Measurements from ENCODE around the gene CELSR1.

CELSR1 gene

DNA sequence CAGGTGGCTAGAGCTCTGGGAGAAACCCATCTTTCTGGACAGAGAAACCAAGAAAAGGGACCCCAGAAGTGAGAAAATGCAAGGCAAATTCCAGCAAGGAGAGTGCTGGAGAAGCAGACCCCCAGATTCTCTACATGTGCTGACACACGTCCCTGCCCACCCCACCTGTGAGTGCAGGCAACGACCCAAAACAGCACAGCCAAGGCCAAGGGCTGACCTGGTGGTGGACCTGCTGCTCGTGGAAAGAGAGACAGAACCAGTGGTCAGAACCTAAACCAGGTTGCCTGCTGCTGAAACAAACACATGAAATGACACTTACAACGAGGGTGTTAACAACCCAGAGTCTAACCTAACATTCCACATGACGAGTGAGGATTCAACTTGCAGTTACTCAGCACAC lies 177.3 kb downstream of the CELSR1 start:
- no peak for DNase-seq

DNA sequence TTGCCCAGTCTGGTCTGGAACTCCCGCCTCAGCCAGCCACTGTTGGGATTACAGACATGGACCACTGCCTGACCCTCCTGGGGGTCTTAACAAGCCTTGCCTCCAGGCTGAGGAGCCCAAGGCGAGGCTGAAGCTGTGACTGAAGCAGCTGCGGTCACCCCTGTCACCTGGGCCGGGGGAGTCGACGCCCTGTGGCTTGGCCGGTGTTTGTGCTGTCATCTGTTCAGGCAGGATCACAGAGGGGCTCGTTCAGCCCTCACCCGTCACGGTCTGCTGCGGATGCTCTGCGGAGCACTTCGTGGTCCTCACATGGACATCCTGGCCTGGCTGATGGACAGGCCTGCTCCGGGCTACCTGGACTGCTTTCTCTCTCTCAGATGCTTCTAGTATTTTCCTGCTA lies 178.1 kb downstream of the CELSR1 start:
- no peak for DNase-seq

DNA sequence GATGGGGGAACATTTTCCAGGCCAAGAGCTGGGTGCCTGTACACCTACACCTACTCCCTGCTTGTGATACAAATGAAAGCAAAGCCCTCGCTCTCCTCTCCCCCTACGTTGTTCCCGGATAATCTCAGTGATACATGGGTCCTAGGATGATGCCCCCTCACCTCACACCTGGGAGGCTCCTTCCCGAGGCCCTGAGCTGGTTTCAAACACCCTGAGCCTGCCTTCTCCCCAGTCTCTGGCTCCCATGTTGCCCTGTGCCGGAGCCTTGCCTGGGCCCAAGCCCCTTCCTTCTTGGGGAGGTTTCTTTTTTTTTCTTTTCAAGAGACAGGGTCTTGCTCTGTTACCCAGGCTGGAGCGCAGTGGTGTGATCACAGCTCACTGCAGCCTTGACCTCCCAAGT lies 178.7 kb downstream of the CELSR1 start:
- no peak for DNase-seq

DNA sequence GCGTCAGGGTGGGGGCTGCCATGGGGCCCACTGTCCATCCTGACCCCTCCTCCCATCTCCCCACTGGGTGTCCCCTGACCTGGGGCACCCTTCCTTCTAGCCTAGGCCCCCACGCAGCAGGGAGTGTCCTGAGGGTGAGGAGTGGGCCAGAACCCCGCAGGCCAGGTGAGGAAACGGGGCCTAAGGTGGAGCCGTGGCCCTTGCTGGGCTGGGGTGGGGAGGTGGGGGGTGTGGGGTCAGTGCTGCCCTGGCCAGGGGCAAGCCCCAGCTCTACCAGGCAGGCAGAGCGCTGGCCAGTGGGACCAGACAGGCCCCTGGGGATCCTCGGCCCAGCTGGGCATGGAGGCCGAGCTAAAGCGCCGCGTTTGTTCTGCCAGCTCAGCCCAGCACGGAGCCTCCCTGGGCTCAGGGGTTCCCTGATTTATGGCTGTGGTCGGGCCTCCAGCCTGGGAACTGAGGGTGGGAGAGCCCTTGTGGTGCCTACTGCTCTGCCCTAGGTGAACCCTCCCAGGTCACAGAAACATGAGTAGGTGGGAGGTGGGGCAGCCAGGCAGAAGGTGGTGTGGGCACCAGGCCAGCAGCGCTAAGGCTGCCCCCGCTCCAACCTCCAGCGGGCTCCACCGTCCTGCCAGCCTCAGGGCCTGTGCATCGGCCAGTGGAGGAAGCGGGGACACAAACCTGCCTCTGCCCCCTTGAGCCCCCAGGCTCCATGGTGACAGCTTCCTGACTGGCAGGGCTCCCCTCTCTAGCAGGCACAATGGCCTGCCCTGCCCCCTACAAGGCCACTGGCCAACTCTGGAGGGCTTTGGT lies 179.5 kb downstream of the CELSR1 start:
- DNase-seq = no peak

DNA sequence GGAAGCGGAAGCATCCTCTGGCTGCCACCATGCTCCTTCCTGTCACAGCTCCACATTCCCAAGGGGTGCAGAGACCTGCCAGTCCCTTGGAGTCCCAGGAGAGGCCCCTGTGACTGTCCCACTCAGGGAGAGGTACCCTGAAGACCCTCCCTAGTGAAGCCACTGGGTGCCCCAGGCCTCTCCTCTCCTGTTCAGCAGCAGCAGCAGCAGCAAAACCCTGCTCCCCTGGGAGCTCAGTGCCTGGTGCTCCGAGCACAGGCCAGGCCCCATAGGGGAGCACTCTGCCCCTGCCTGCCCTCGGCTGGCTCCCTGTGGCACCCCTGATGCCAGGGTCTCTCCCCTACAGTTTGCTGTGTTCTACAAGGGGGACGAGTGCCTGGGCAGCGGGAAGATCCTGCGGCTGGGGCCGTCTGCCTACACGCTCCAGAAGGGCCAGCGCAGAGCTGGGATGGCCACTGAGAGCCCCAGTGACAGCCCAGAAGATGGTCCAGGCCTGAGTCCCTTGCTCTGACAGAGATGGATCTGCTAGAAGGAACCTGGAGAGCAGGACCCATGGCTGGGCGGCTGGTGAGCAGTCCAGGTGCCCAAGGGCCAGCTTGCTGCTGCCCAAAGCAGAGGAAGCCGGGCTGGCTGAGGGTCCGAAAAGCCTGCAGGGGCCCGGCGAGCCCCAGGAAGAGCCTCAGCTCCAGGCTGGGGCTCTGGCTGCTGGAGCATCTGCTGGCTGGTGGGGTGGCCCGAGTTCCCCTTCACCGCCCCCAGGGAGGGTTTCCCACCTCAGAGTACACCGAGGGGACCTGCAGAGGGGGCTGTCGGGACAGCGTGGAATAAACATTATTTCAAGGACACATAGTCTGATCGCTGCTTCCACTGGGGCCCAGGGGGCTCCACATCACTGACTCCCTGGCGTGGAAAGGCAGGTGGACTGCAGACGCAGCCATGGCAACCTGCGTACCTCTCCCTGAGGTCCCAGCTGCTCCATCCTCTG lies 180.6 kb downstream of the CELSR1 start:
- no peak for DNase-seq

DNA sequence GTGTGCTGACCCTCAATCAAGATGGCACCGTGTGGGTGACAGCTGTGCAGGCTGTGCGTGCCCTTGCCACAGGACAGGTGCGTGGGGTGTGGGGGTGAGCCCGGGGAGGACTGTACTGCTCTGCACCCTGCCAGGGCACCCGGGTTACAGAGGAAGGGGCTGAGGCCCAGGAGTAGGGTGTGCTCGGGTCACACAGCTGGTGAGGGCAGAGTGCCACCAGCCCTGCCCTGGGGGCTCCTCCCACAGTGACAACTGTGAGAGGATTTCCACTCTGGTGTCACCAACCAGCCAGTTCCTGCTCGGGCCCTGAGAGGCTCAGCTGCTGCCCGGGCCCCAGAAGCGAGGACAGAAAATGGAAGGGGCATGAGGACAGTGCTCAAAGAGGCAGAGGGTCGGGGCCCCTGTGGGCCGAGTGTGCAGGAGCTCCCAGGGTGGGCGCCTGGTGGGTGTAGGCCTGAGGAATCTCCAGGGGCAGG lies 181.4 kb downstream of the CELSR1 start:
- DNase-seq = no peak

DNA sequence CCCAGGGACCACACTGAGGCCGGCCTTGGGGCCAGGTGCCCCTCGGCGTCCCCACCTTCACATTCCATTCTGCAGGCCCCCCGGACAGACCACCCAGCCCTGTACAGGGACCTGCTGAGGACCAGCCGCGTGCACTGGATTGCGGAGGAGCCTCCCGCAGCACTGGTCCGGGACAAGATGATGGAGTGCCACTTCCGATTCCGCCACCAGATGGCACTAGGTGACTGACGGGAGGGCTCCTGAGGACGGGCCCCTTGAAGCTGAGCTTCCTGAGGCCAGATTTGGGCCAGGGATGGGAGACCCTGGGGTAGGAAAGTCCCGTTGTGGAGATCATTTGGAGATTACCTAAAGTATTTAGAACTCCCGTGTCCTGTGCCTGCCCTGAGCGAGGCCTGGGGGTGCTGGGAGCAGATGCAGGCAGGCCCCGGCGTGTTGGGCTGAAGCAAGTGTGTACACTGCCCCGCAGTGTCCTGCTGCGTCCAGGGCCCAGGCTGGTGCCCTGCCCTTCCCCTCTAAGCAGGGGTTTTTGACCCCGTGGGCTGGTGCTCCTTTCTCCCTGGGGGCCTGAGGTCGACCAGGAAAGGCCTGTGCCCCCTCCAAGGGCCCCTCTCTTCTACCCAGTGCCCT lies 181.9 kb downstream of the CELSR1 start:
- peak; percentile 58 for DNase-seq

DNA sequence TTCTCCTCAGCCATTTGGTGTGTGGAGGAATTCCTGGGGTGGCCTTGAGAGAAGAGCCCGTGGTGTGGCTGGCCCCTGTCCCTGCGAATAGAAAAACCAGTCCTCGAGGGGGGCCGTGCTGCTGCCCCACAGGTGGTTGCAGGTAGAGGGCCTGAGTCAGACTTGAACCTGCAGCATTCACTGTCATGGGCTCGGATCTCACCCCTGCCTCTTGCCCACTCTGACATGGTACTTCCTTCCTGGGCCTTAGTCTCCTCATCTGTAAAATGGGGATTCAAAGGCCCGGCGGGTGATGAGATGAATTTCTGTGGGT lies 182.5 kb downstream of the CELSR1 start:
- no peak for DNase-seq

DNA sequence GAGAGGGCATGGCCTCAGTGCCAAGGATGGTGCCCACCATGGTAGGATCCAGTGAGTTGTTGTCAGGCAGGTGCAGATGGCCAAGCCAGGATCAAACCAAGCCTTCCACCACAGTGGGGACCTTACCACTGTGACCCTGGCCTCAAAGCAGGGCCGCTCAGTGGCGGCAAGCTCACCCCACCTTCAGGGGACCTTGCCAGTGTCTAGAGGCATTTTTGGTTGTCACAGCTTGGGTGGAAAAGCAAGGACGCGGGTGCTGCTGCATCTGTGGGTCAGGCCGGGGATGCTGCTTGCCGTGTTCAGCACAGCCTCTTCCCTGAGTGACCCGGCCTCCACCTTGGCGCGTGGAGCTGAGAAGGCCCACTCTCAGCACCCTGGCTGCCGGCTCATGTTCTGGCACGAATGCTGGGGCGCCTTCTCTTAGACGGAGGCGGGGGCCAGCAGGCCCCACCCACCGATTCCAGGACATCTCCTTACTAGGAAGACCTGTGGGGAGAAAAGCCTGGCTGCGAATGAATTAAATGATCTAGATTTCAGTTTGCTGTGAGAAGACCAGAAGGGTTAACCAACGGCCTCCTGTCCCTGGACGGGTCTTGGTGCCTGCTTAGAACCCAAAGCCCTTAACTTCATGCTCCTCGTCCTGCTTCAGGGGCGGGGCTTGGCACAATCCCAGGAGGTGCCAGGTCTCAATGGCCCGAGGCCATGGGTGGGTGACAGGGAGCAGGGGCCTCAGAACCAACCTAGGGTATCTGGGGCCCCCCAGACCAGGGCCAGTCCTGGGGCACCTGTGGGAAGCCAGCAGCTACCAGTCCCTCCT lies 183.0 kb downstream of the CELSR1 start:
- DNase-seq = no peak

DNA sequence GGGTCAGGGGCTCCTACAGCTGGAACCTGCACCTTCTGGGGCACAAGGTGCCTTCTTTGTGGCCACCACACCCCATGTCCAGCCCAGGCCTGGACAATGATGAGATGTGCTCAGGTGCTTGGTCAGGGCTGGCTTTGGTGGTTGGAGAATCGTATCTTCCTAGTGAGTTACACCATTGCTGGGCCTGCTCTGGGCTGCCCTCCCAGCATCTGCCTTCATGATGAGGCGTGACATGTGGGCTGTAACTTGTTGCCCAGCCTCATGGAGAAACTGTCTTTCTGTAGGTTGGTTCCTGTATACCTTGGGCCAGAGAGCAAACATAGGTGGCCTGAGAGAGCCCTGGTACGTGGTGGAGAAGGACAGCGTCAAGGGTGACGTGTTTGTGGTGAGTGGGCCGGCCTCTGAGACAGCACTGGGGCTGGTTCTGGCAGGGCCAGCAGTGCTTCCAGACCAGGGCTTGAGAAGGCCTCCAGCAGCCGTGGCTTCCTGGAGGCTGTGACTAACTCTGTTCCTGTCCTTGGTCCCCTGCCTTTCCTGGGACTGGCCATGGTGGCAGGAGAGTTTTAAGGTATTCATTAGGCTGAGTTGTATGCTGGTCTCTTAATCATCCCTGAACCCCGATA lies 183.8 kb downstream of the CELSR1 start:
- no peak for DNase-seq

DNA sequence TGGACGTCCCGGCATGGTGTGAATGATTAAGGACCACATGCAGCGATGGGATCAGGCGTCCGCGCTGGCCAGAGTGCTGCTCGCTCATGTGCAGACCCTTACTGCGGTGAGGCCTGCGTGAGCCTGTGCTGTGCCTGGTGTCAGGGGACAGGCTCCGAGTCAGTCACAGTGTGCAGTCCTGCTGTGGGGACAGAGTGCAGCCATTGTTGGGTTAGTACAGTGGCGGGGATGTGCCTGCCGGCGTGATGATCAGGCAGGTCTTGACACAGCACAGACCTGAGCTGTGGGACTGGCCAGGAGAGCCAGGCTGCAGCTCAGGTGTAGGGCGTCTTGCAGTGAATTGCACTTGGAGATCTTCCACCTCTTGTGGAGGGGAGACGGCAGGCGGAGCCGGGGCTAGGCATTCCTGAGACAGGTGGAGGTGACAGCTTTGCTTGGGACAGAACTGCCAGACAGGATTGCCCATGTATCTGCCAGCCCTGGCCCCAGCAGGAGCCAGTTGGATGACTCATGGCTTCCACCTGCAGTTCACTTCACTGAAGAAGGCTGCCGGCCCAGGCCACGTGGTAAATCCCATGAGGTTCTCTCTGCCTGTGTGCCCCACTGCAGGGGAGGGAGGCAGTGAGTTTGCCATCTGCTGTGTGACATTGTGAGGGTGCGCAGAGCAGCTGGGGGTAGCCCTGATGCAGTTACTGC lies 184.6 kb downstream of the CELSR1 start:
- no peak for DNase-seq

DNA sequence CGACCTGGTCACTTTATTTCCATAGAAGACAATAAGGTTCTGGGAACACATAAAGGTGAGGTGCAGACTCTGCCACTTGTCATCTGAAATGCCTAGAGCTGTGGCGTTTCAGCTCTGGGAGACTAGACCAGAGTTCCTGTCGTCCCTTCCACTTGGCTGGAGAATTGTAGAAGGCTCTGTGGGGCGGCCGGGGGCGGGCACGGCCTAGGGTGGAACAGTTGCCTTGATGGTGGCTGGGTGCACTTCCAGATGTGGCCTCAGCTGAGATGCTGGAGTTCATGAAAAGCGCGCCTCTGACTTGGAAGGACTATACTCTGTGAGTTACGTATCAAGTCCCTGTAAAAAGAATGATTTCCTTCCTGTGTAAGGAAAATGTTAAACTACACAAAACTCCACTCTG lies 185.1 kb downstream of the CELSR1 start:
- DNase-seq = no peak

DNA sequence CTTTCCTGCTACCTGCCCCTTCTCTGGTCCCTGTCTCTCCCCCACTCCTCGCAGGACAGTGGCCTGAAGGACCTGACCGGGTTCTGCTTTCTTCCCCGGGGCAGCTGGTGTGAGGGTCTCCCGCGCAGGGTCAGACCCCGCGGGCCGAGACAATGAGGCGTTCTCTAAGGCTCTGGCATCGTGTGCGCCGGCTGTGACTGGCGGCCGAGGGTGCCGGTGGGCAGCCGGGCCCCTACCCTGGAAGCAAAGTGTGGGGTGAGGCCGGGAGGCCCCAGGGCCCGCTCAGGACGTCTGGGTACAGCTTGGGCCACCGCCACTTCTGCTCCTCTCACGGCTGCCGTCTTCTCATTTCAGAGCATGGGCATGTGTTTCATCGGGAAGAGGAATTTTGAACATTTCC lies 185.7 kb downstream of the CELSR1 start:
- no peak for DNase-seq

DNA sequence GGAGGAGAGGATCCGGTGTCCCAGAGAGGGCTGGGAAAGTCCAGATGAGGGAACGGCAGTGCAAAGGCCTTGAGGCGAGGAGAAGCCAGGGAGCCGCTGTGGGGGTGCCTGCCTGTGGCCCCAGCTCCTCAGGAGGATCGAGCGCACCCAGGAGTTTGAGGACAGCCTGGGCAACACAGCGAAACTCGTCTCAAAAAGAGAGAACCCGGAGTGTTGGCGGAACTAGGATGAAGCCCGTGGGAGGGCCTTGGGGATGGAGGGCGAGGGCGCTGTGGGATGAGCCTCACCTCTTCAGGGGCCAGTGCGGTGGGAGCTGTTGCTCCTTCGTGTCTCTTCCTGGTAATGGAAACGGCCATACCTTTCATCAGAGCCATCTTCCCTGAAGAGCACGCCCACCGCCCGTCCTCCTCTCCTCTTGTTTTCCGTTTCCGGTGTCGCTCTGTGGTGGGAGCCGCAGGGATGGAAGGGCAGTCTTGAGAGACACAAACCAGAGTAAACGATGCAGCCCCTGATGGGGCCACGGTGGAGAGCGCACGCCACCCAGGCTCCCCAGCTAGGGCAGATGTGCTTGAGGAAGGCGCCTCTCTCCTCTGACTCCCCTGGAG lies 186.2 kb downstream of the CELSR1 start:
- no peak for DNase-seq

DNA sequence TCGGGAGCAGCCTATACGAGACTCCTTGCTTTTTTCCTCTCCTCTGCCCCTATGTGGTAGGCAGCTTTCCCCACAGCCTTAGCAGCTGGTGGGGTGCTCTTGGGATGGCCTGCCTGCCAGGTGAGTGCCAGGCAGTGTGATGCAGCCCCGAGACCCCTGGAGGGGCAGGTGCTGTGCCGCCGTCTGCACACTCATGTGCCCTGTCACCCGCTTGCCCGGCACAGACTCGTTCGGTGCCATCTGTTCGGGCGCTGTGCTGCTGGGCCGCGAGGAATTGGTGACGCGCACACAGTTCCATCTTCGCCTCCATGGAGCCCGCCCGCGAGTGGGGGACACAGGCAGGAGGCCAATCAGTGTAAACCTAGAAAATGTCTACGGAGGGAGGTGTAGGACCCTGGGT lies 186.8 kb downstream of the CELSR1 start:
- no peak for DNase-seq

DNA sequence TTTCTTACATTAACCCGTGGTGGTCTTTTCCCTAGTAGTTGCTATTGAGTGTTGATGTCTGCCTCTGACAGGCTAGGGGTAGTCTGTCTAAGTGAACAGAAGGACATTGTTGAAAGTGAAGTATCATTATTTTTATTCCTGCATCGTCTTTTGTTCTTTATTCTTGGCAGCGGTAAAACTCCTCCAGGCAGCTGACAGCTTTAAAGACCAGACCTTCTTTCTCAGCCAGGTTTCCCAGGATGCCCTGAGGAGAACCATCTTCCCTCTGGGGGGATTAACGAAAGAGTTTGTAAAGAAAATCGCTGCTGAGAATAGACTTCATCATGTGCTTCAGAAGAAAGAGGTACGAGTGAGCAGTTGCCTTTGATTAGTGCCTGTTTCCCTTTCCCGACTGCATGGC lies 187.3 kb downstream of the CELSR1 start:
- DNase-seq = no peak

DNA sequence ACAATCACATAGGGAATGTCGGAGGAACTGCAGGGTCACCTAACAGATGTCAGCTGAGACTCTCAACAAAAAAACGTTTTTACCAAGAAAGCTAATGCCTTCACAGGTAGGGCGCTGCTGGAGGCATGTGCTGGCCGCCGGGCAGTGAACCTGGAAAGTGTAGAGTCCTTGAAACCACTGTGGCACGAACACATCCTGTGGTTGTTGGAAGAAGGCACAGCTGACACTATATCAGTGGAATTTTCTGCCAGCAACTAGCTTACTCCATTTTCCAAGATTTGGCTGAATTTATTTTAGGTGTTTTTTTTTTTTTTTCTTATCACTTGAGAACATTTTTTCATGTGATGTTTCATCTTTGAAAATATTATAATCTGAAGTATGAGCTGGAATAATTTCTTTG lies 187.7 kb downstream of the CELSR1 start:
- no peak for DNase-seq

DNA sequence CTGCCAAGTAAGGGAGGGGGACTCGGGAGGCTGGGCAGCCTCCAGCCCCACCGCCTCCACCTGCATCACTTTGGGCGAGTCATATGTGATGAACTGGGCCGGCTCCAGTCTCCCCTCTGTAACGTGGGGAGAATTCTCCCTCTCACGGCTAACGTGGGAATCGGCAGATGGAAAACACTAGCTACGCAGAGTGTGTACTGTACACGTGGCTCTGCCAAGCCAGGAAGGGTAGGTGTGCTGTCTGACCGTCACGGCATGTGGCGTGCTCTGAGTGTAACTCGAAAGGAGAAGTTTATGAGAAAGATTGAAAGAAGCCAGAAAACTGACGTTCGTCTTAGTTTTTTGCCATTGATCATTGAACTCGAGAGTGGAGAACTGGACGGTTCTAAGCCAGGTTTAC lies 188.2 kb downstream of the CELSR1 start:
- no peak for DNase-seq

DNA sequence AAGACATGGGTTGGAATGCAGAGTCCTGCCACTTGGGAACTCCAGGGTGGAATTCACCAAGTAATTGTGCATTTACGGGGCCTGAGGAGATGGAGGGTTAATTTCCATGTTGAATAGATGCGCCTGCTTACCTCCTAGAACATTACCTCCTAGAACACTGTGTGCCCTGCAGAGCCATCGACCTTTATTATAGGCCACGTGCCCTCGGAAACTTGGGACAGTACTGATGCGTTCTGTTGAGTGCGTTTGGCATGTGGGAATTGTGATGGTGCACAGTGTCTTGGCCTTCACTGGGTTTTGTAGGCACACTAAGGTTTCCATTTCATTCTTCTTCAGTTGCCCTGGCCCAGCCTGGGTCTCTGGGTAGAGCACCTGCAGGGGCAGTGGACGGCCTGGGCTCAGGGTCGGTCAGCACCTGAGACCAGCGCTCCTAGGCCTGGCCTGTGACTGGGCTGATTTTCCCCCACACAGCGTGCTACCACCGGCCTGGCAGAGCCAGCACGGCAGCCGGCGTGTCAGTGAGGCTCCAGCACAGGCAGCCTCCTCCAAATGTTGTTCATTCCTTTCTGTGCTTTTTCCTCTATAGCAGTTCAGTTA lies 189.2 kb downstream of the CELSR1 start:
- no peak for DNase-seq

DNA sequence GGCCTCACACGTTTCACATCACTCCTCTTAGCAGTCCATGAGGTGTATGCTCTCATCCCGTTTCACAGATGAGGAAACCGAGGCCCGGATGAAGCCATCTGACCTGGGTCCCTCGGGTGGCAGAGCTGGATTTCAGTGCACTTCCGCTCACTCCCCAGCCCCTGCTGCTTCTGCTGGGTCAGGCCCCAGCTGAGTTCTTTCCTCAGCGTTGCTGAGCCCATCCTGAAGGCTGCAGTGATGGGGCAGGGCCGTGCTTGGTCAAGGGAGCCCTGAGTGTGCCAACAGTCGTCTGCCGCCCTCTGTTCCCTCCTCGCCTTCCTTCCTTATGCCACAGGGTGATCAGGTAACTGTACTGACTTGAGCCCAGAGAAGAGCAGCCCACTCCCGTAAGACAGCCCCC lies 189.8 kb downstream of the CELSR1 start:
- no peak for DNase-seq

Data from CD4-positive, alpha-beta T cell treated with Interleukin-12 subunit alpha and Interleukin-12 subunit beta, for 1 hour (primary cell).